Right lobe of liver (tissue), 6 donors: ENCODE data around the gene ESYT1. TPM values are rescaled to one million over a fixed set of nuclear protein-coding genes. Genes with fewer than 3 reads are reported as not detected.

Experiments used
- ATAC-seq, 4 donors: fragments of 200-7000 bp; cut with Tn5 transposase; one replicate each; pipeline ENCODE4 v1.9.1; 2020; ENCODE audit warnings: mild to moderate bottlenecking in 4 of 4, moderate library complexity in 4 of 4
- DNase-seq, 3 donors: peaks; one replicate each; pipeline ENCODE4 v3.0.0-alpha.2; 2020
- H3K27ac ChIP-seq, 3 donors: fragments of 200-600 bp; one replicate each; pipeline ENCODE4 v1.8.0; 2022
- H3K27me3 ChIP-seq, 2 donors: fragments of 200-600 bp; one replicate each; pipeline ENCODE4 v1.8.0; 2022
- H3K36me3 ChIP-seq, 4 donors: fragments of 200-600 bp; sonication (generic) in 1 of 4; one replicate each; pipeline versions ENCODE4 v1.5.1 to v1.8.0; 2017 to 2022; ENCODE audit warnings: control low read depth in 1 of 4
- H3K4me1 ChIP-seq, 4 donors: fragments of 200-600 bp; sonication (generic) in 1 of 4; one replicate each; pipeline versions ENCODE4 v1.5.1 to v1.8.0; 2017 to 2022; ENCODE audit warnings: control low read depth in 1 of 4
- H3K4me3 ChIP-seq, 3 donors: fragments of 200-600 bp; one replicate each; pipeline ENCODE4 v1.8.0; 2022
- H3K9me3 ChIP-seq, 4 donors: fragments of 200-600 bp; sonication (generic) in 1 of 4; one replicate each; pipeline versions ENCODE4 v1.5.1 to v1.8.0; 2017 to 2022; ENCODE audit warnings: control low read depth in 1 of 4
- POLR2A ChIP-seq: fragments of 450-650 bp; IDR thresholded peaks from one replicate; pipeline ENCODE4 v1.6.1; 2017; ENCODE audit warnings: antibody characterized with exemption, mild to moderate bottlenecking
- WGBS: methylation state at CpG from one replicate; pipeline ENCODE4 v1.1.6; 2018; ENCODE audit warnings: low coverage, low lambda C conversion rate; ENCODE audit not compliant: insufficient coverage; ENCODE audit errors: missing lambda C conversion rate; 5-methylcytosine and 5-hydroxymethylcytosine counted together
- intact Hi-C, 2 donors: fragments of 100-400 bp; cut with DNase I; formaldehyde crosslinking; loops; one replicate each; pipeline versions ENCODE4 v1.11.2 to v1.14.1; 2022
- total RNA-seq, 6 experiments: library from RNA; depleted of rRNA in 2 of 6; stranded (reverse); fragments of >200 nt in 2 of 6; fragmentation: NEBNext Ultra II Directional in 3 of 6; extraction: Animal tissue kit (Norgen Biotek cat#: 25700) in 3 of 6; gene quantifications; one replicate each; pipeline versions ENCODE4 v1.1.0 to v1.2.4, GENCODE V29; 2016 to 2023
- TF ChIP-seq, protein P1 (sequence below), 4 donors: fragments of 200-600 bp in 3 of 4; fragments of 450-650 bp in 1 of 4; IDR thresholded peaks; one replicate each; pipeline versions ENCODE4 v1.5.1 to v1.8.0; 2016 to 2022; ENCODE audit warnings: antibody characterized with exemption in 4 of 4, mild to moderate bottlenecking in 2 of 4
- donor health status: DM: no; HTN: yes; CAD: no.
- donor health status: DM: no; HTN: no; CAD: no.
- donor health status: DM: no; HTN: no; CAD: no.
- donor health status: DM: no; HTN: yes; CAD: no.
- donor health status: DM: no; HTN: yes; CAD: no.

Gene ESYT1
- total RNA-seq, 6 experiments from 2014 or later: 56.5 to 117 (median 70.3) TPM

GRCh38 chr12:56079723-56080555 lies 48.1 kb upstream of the ESYT1 start, which contains the start of gene ERBB3:
ERBB3 (plus strand) TSS chr12:56080165; CDS start chr12:56080301, 136 bp downstream.
- no peaks in the 10 kb centered on the region for H3K9me3 ChIP-seq
- H3K36me3 ChIP-seq: peaks cover 0 to 17% (median 8%) of the 10 kb centered on the region in 4 donors
- DNase-seq (peak; percentile 86 to 88 (median 86)), ATAC-seq (peak; percentile 71 to 79 (median 73))
- TF ChIP-seq POLR2A: peak; percentile 85
- TF ChIP-seq, protein P1, sequence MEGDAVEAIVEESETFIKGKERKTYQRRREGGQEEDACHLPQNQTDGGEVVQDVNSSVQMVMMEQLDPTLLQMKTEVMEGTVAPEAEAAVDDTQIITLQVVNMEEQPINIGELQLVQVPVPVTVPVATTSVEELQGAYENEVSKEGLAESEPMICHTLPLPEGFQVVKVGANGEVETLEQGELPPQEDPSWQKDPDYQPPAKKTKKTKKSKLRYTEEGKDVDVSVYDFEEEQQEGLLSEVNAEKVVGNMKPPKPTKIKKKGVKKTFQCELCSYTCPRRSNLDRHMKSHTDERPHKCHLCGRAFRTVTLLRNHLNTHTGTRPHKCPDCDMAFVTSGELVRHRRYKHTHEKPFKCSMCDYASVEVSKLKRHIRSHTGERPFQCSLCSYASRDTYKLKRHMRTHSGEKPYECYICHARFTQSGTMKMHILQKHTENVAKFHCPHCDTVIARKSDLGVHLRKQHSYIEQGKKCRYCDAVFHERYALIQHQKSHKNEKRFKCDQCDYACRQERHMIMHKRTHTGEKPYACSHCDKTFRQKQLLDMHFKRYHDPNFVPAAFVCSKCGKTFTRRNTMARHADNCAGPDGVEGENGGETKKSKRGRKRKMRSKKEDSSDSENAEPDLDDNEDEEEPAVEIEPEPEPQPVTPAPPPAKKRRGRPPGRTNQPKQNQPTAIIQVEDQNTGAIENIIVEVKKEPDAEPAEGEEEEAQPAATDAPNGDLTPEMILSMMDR (IDR thresholded peaks at IDR 0.05): peak in 1 of 4 donors; percentile 44
- peak within 1 kb of the TSS; percentile 91 to 99 (median 93) for H3K27ac ChIP-seq
- intact Hi-C loops: no loop called here
- H3K27me3 ChIP-seq: no peaks in the 10 kb centered on the region
- peaks cover 0 to 39% (median 11%) of the 10 kb centered on the region in 4 donors for H3K4me1 ChIP-seq
- WGBS: under 1% methylated on average over 24 of the region's 59 CpGs
- H3K4me3 ChIP-seq: peak within 1 kb of the TSS; percentile 82 to 92 (median 90)

DNA sequence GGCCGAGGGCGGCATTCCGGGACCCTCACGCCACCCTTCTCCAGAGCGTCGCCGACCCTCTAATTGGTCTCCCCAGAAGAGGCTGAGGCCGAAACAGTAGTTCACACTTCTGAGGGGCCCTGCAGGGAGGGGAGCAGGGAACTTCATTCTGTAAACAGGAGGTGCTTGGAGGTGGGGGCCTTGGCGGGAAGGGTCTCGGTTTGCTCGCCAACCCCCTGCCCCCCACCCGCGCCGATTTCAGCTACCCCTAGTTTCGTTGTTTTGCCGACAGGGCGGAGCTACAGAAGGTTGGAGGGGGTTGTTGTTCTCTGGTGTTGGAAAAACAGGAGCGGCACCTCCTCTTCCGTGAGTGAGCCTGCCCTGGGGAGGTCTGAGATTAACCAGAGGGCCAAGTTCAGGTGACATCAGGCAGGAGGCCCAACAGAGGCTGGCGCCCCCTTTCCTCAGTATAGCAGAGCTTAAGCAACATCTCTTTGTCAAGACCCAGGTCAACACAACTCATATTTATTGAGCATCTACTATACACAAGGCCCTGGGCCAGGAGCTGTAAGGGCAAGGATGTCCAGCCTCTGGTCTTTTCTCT lies 47.4 kb upstream of the ESYT1 start:
- H3K36me3 ChIP-seq: peaks cover 0 to 24% (median 13%) of the 10 kb centered on the region in 4 donors
- H3K27me3 ChIP-seq: no peaks in the 10 kb centered on the region
- ATAC-seq (peak; percentile 59 to 76 (median 66)), DNase-seq (peak; percentile 81 to 94 (median 92))
- H3K4me3 ChIP-seq: peak overlapping the region; percentile 82 to 92 (median 90)
- intact Hi-C loops: no loop called here
- H3K27ac ChIP-seq: peak overlapping the region; percentile 91 to 99 (median 93)
- peaks cover 0 to 45% (median 14%) of the 10 kb centered on the region in 4 donors for H3K4me1 ChIP-seq
- TF ChIP-seq POLR2A: peak; percentile 69
- TF ChIP-seq, protein P1 (IDR thresholded peaks at IDR 0.05): peak in 3 of 4 donors; percentile 9 to 35 (median 26)
- 5% methylated on average over 10 of the region's 20 CpGs for whole genome bisulfite sequencing
- H3K9me3 ChIP-seq: no peaks in the 10 kb centered on the region

DNA sequence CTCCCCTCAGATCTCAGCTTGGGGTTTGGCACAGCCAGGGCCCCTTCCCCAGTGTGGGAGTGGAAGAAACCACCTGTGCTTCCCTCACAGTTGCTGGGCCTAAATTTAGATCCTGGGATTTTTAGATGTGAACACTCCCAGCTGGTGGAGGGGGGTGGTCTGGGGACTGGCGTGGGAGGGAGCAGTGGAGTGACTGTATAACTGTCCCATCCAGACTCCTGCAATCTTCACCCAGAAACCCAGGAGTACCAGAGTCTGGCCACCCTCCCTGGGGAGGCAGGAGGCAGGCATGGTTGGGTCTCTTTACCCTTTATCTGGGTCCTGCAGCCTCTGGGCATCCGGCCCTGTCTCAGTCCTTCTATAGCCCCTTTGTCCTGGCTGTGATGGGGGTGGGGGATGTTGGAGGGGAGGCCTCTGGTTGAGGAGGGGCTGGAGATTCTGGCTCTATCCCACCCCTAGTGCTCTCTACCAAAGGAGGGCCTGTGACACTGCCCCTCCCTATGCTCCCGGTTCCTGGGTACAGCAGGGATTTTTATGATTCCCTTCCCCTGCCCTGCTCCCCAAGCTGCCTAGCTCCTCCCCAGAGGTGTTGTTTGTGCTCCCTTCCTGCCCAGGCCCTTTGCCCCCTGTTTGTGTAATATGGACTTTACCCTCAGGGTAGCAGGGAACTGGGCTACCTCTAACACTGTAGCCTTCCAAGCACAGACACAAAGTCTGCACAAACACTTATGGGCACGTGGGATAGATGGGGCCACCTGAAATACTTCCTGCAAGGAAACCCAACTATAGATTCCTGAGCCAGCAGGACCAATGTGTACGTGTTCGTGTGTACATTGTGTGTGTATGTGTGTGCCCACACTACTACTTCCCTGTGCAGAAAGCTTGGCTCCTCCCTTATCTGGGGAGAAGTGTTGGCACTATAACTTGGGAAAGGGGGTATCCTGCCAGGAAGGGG lies 46.4 kb upstream of the ESYT1 start:
- DNase-seq (peak; percentile 68 to 94 (median 83)), ATAC-seq (peak; percentile 51 to 70 (median 59))
- Histone ChIP-seq H3K27ac (peak overlapping the region; percentile 91 to 99 (median 93)), H3K36me3 (peaks cover 0 to 35% (median 17%) of the 10 kb centered on the region in 4 donors), H3K4me3 (peak overlapping the region; percentile 82 to 92 (median 90)), H3K9me3 (no peaks in the 10 kb centered on the region), H3K4me1 (peaks cover 0 to 53% (median 17%) of the 10 kb centered on the region in 4 donors), H3K27me3 (no peaks in the 10 kb centered on the region)
- TF ChIP-seq POLR2A: peak; percentile 85
- TF ChIP-seq, protein P1 (IDR thresholded peaks at IDR 0.05): no peak
- intact Hi-C loops: no loop called here
- 6% methylated on average over 4 of the region's 6 CpGs for WGBS

DNA sequence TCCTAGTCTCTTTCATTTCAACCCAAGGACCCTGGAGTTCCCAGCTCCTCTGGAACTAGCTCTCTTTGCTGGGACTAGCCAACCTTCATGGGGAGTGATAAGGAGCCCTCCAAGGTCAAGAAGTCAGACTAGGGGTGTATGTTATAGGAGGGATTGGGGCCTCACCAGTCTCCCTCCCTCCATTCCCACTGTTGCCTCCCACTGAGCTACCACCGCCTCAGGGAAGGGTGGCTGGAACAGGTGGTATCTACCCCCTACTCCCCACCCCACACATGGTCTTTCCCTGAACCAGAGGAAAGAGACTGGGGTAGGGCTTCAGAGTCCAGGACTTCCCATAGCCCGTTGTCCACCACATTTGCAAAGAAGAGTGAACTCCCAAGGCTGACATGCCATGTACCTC lies 45.7 kb upstream of the ESYT1 start:
- DNase-seq (no peak), ATAC-seq (no peak)
- H3K27ac ChIP-seq: peak overlapping the region; percentile 91 to 99 (median 93)
- no peaks in the 10 kb centered on the region for H3K9me3 ChIP-seq
- H3K4me1 ChIP-seq: peaks cover 0 to 59% (median 21%) of the 10 kb centered on the region in 4 donors
- peak overlapping the region; percentile 82 to 92 (median 90) for H3K4me3 ChIP-seq
- intact Hi-C loops: no loop called here
- H3K36me3 ChIP-seq: peaks cover 0 to 40% (median 19%) of the 10 kb centered on the region in 4 donors
- TF ChIP-seq, protein P1 (IDR thresholded peaks at IDR 0.05): no peak
- TF ChIP-seq POLR2A: no peak
- no peaks in the 10 kb centered on the region for H3K27me3 ChIP-seq
- WGBS: 10% methylated on average over 1 of the region's 2 CpGs
